Tibial nerve (tissue), 4 donors: Measurements from ENCODE around the gene AFF3.

Experiments used
- CTCF ChIP-seq, 5 experiments: fragments of 200-600 bp in 3 of 5; fragments of 450-650 bp in 2 of 5; sonication (generic) in 3 of 5; IDR thresholded peaks; one replicate each; pipeline ENCODE4 v1.5.1; 2016 to 2019; ENCODE audit warnings: antibody characterized with exemption in 5 of 5, mild to moderate bottlenecking in 3 of 5, moderate library complexity in 2 of 5
- EP300 ChIP-seq, 2 donors: sonication (generic); formaldehyde crosslinking; IDR thresholded peaks; one replicate each; pipeline ENCODE4 v1.6.1; 2017; ENCODE audit warnings: antibody characterized with exemption in 2 of 2, mild to moderate bottlenecking in 1 of 2
- POLR2A ChIP-seq, 2 donors: fragments of 450-650 bp; IDR thresholded peaks; one replicate each; pipeline ENCODE4 v1.6.1; 2017; ENCODE audit warnings: antibody characterized with exemption in 2 of 2, mild to moderate bottlenecking in 2 of 2, moderate library complexity in 2 of 2

- TF ChIP-seq CTCF (IDR thresholded peaks at IDR 0.05) (no peak), EP300 (IDR thresholded peaks at IDR 0.05) (peak in 1 of 2 donors; percentile 46), POLR2A (IDR thresholded peaks at IDR 0.05) (no peak)
Measured at GRCh38 chr2:99572373-99573164, 569.8 kb downstream of the AFF3 start.
